HepG2 (cell line): Measurements from ENCODE around the gene ERFL. TPM values are rescaled to one million over a fixed set of nuclear protein-coding genes. Genes with fewer than 3 reads are reported as not detected.

Source experiments
- ARID4A ChIP-seq: sonication (generic); formaldehyde crosslinking; IDR thresholded peaks from 2 replicates; pipeline ENCODE4 v1.5.0; 2020; ENCODE audit warnings: mild to moderate bottlenecking, missing genetic modification reagents, borderline replicate concordance
- CEBPG ChIP-seq: IDR thresholded peaks from 2 replicates; pipeline ENCODE4 v1.6.1; 2016
- CREB1 ChIP-seq, 2 experiments: fragments of 450-650 bp in 1 of 2; IDR thresholded peaks; 2 replicates each; pipeline ENCODE4 v1.6.1; 2016 to 2017; ENCODE audit warnings: control low read depth in 1 of 2, mild to moderate bottlenecking in 1 of 2, missing compliant biosample characterization in 1 of 2, missing genetic modification characterization in 1 of 2
- HOXD1 ChIP-seq: sonication (generic); formaldehyde crosslinking; IDR thresholded peaks from 2 replicates; pipeline ENCODE4 v1.5.0; 2020; ENCODE audit warnings: missing genetic modification reagents
- YEATS4 ChIP-seq: sonication (generic); formaldehyde crosslinking; IDR thresholded peaks from 2 replicates; pipeline ENCODE4 v1.4.0; 2020; ENCODE audit warnings: missing genetic modification reagents, borderline replicate concordance
- ZBED4 ChIP-seq: sonication (generic); formaldehyde crosslinking; IDR thresholded peaks from 2 replicates; pipeline ENCODE4 v1.4.0; 2020; ENCODE audit warnings: missing genetic modification reagents, borderline replicate concordance
- ZNF607 ChIP-seq: sonication (generic); formaldehyde crosslinking; IDR thresholded peaks from 2 replicates; pipeline ENCODE4 v1.5.1; 2020; ENCODE audit warnings: missing genetic modification reagents, mild to moderate bottlenecking, borderline replicate concordance
- ZNF781 ChIP-seq: sonication (generic); formaldehyde crosslinking; IDR thresholded peaks from 2 replicates; pipeline ENCODE4 v1.5.1; 2020; ENCODE audit warnings: borderline replicate concordance, mild to moderate bottlenecking, missing genetic modification reagents; ENCODE audit errors: not compliant biosample characterization
- polyA plus RNA-seq, 8 experiments: library from polyadenylated mRNA; depleted of rRNA in 3 of 8; stranded (reverse) in 7 of 8; unstranded in 1 of 8; fragments of >200 nt; fragmentation: Illumina TruSeq in 4 of 8; extraction: Trizol in 4 of 8; gene quantifications; 2 replicates each; pipeline versions ENCODE4 v1.2.1 to v1.2.3, GENCODE V29; 2011 to 2016; ENCODE audit warnings: low read depth in 4 of 8, missing spikeins in 1 of 8, mixed read lengths in 1 of 8; ENCODE audit not compliant: insufficient read depth in 1 of 8
- total RNA-seq, 5 experiments: library from RNA; depleted of rRNA; stranded (reverse); fragments of >200 nt; fragmentation: Illumina TruSeq; extraction: Trizol; gene quantifications; 2 replicates each; pipeline ENCODE4 v1.2.3, GENCODE V29; 2016; ENCODE audit warnings: low read depth in 1 of 5
- TF ChIP-seq, protein P1 (sequence below): IDR thresholded peaks from 2 replicates; pipeline ENCODE4 v1.6.1; 2016; ENCODE audit warnings: missing biosample characterization, missing genetic modification reagents, low read depth
- TF ChIP-seq, protein P2 (sequence below): IDR thresholded peaks from 2 replicates; pipeline ENCODE4 v1.6.1; 2016
- TF ChIP-seq, protein P3 (sequence below): IDR thresholded peaks from 2 replicates; pipeline ENCODE4 v1.6.1; 2012; ENCODE audit warnings: low read length, improper control_type of control experiment

Gene ERFL
- total and polyA plus RNA-seq, 2 of the 13 experiments (the other 11 are each of a cell fraction or from before 2014, with no cell fraction given), result not detected

DNA sequence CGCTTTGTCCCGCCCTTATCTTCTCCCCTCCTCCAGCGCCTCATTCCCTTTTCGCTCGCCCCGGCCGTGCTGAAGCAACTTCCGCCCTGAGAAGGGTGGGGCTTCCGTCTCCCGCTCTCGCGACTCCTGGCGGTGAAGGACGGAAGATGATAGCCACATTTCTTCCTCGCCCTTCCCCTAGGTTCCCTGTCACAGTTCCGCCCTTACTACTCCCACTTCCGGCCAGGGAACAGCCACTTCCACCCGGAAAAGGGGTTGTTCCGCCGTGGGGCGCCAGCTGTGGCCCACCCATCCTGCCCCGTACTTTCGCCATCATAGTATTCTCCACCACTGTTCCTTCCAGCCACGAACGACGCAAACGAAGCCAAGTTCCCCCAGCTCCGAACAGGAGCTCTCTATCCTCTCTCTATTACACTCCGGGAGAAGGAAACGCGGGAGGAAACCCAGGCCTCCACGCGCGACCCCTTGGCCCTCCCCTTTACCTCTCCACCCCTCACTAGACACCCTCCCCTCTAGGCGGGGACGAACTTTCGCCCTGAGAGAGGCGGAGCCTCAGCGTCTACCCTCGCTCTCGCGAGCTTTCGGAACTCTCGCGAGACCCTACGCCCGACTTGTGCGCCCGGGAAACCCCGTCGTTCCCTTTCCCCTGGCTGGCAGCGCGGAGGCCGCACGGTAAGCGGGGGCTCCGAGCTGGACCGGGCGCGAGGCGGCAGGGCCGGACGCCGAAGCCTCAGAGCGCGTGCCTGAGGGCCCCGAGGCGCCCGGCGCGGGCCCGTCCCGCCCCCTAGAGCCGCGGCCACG lies 68.4 kb downstream of the ERFL start, which contains the start of gene RPS19 (continued):
- TF ChIP-seq CREB1 (IDR thresholded peaks at IDR 0.05) (peak; percentile 60), CREB1 (CRISPR knock-in tag; IDR thresholded peaks at IDR 0.05) (peak; percentile 85), ZNF607 (peak; percentile 74; the same call in 1 of the 2 replicates), CEBPG (CRISPR knock-in tag) (peak; percentile 66; the same call in 1 of the 2 replicates), HOXD1 (peak; percentile 82), ZBED4 (peak; percentile 37; the same call in 1 of the 2 replicates), ZNF781 (CRISPR knock-in tag) (peak; percentile 79), ARID4A (CRISPR knock-in tag) (peak; percentile 90; the same call in 1 of the 2 replicates), YEATS4 (CRISPR knock-in tag) (peak; percentile 96)
- TF ChIP-seq, protein P1, sequence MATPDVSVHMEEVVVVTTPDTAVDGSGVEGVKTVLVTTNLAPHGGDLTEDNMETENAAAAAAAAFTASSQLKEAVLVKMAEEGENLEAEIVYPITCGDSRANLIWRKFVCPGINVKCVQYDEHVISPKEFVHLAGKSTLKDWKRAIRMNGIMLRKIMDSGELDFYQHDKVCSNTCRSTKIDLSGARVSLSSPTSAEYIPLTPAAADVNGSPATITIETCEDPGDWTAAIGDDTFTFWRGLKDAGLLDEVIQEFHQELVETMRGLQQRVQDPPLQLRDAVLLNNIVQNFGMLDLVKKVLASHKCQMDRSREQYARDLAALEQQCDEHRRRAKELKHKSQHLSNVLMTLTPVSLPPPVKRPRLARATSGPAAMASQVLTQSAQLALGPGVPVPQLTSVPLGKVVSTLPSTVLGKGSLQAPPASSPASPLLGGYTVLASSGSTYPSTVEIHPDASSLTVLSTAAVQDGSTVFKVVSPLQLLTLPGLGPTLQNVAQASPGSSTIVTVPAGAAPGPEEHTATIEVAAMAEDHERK (CRISPR knock-in tag), result peak; percentile 83
- TF ChIP-seq, protein P2, sequence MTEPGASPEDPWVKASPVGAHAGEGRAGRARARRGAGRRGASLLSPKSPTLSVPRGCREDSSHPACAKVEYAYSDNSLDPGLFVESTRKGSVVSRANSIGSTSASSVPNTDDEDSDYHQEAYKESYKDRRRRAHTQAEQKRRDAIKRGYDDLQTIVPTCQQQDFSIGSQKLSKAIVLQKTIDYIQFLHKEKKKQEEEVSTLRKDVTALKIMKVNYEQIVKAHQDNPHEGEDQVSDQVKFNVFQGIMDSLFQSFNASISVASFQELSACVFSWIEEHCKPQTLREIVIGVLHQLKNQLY (CRISPR knock-in tag), result no peak
- TF ChIP-seq, protein P3, sequence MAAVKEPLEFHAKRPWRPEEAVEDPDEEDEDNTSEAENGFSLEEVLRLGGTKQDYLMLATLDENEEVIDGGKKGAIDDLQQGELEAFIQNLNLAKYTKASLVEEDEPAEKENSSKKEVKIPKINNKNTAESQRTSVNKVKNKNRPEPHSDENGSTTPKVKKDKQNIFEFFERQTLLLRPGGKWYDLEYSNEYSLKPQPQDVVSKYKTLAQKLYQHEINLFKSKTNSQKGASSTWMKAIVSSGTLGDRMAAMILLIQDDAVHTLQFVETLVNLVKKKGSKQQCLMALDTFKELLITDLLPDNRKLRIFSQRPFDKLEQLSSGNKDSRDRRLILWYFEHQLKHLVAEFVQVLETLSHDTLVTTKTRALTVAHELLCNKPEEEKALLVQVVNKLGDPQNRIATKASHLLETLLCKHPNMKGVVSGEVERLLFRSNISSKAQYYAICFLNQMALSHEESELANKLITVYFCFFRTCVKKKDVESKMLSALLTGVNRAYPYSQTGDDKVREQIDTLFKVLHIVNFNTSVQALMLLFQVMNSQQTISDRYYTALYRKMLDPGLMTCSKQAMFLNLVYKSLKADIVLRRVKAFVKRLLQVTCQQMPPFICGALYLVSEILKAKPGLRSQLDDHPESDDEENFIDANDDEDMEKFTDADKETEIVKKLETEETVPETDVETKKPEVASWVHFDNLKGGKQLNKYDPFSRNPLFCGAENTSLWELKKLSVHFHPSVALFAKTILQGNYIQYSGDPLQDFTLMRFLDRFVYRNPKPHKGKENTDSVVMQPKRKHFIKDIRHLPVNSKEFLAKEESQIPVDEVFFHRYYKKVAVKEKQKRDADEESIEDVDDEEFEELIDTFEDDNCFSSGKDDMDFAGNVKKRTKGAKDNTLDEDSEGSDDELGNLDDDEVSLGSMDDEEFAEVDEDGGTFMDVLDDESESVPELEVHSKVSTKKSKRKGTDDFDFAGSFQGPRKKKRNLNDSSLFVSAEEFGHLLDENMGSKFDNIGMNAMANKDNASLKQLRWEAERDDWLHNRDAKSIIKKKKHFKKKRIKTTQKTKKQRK, result no peak
